Stimulated activated naive CD4-positive, alpha-beta T cell (primary cell): ENCODE measurements around the gene CNOT6.

ENCODE experiments used
- DNase-seq, 6 experiments: peaks; one replicate each; lab custom pipeline; 2025; lab: John Stamatoyannopoulos, UW

The CNOT6 gene

GRCh38 chr5:180599981-180600553 is 105.9 kb downstream of the CNOT6 start:
- DNase-seq = no peak

- DNase-seq = no peak
These were observed 106.4 kb downstream of the CNOT6 start for GRCh38 chr5:180600554-180601041.

- no peak for DNase-seq
These were observed 107.7 kb downstream of the CNOT6 start for GRCh38 chr5:180601591-180602480.

- DNase-seq = no peak
These were observed 108.4 kb downstream of the CNOT6 start for GRCh38 chr5:180602481-180603075.

GRCh38 chr5:180603076-180603594 is 109.0 kb downstream of the CNOT6 start:
- DNase-seq = no peak

- no peak for DNase-seq
These were observed 110.1 kb downstream of the CNOT6 start for GRCh38 chr5:180604271-180604670.

GRCh38 chr5:180605554-180606214 is 111.5 kb downstream of the CNOT6 start:
- peak; percentile 9 to 62 (median 44) for DNase-seq

GRCh38 chr5:180606215-180606785 is 112.1 kb downstream of the CNOT6 start:
- no peak for DNase-seq

- DNase-seq = no peak
These were observed 113.8 kb downstream of the CNOT6 start for GRCh38 chr5:180607861-180608571.

GRCh38 chr5:180608572-180609310 is 114.6 kb downstream of the CNOT6 start:
- DNase-seq = no peak

- DNase-seq = no peak
These were observed 115.2 kb downstream of the CNOT6 start for GRCh38 chr5:180609386-180609785.

GRCh38 chr5:180609817-180610550 is 115.8 kb downstream of the CNOT6 start:
- no peak for DNase-seq

GRCh38 chr5:180611140-180611850 is 117.1 kb downstream of the CNOT6 start:
- DNase-seq = no peak

GRCh38 chr5:180612683-180613082 is 118.5 kb downstream of the CNOT6 start:
- DNase-seq = no peak

GRCh38 chr5:180613188-180613813 is 119.1 kb downstream of the CNOT6 start:
- no peak for DNase-seq

- no peak for DNase-seq
These were observed 119.6 kb downstream of the CNOT6 start for GRCh38 chr5:180613814-180614188.

GRCh38 chr5:180618487-180618828 is 124.3 kb downstream of the CNOT6 start:
- DNase-seq = no peak

- DNase-seq = peak in 4 of 6 experiments; percentile 16 to 47 (median 28)
These were observed 124.8 kb downstream of the CNOT6 start for GRCh38 chr5:180618829-180619562.
